Trophoblast cell (in vitro differentiated cells and primary cell): ENCODE data around the gene ABCB9.

ENCODE experiments used
- DNase-seq, 2 donors: peaks; one replicate each; pipeline ENCODE4 v3.0.0-alpha.2; 2016
- H2AFZ ChIP-seq: 2 replicates; pipeline ENCODE4 v1.6.1; 2013; ENCODE audit warnings: low read length, moderate library complexity, mild to moderate bottlenecking; ENCODE audit not compliant: insufficient read depth, poor library complexity
- H2AK5ac ChIP-seq: 2 replicates; pipeline ENCODE4 v1.6.1; 2013; ENCODE audit warnings: mild to moderate bottlenecking, low read length
- H2BK120ac ChIP-seq: 2 replicates; pipeline ENCODE4 v1.6.1; 2013; ENCODE audit warnings: low read length, mild to moderate bottlenecking, moderate library complexity; ENCODE audit not compliant: insufficient read depth, poor library complexity
- H2BK12ac ChIP-seq: 2 replicates; pipeline ENCODE4 v1.6.1; 2013; ENCODE audit warnings: mild to moderate bottlenecking, low read length, moderate library complexity
- H2BK5ac ChIP-seq: 2 replicates; pipeline ENCODE4 v1.6.1; 2013; ENCODE audit warnings: low read length, low read depth, moderate library complexity, mild to moderate bottlenecking; ENCODE audit not compliant: poor library complexity
- H3K14ac ChIP-seq: 2 replicates; pipeline ENCODE4 v1.6.1; 2013; ENCODE audit warnings: mild to moderate bottlenecking, low read length
- H3K18ac ChIP-seq: 2 replicates; pipeline ENCODE4 v1.6.1; 2013; ENCODE audit warnings: mild to moderate bottlenecking, low read length
- H3K23ac ChIP-seq: 2 replicates; pipeline ENCODE4 v1.6.1; 2013; ENCODE audit warnings: low read length
- H3K27ac ChIP-seq: 2 replicates; pipeline ENCODE4 v1.5.1; 2013; ENCODE audit warnings: low read depth, mild to moderate bottlenecking, inconsistent platforms, low read length, moderate library complexity
- H3K27me3 ChIP-seq: 2 replicates; pipeline ENCODE4 v1.6.1; 2013; ENCODE audit warnings: inconsistent platforms, mild to moderate bottlenecking, low read length, moderate library complexity; ENCODE audit not compliant: insufficient read depth
- H3K36me3 ChIP-seq, 2 experiments: 1 replicate in 1 of 2; 2 replicates in 1 of 2; pipeline ENCODE4 v1.6.1; 2013; ENCODE audit warnings: low read length in 2 of 2, mild to moderate bottlenecking in 2 of 2, moderate library complexity in 1 of 2; ENCODE audit not compliant: insufficient read depth in 2 of 2, control insufficient read depth in 1 of 2
- H3K4ac ChIP-seq: 2 replicates; pipeline ENCODE4 v1.6.1; 2013; ENCODE audit warnings: low read depth, mild to moderate bottlenecking, low read length, moderate library complexity
- H3K4me1 ChIP-seq, 2 experiments: 1 replicate in 1 of 2; 2 replicates in 1 of 2; pipeline ENCODE4 v1.6.1; 2013; ENCODE audit warnings: low read length in 2 of 2, mild to moderate bottlenecking in 2 of 2, moderate library complexity in 1 of 2; ENCODE audit not compliant: insufficient read depth in 2 of 2, control insufficient read depth in 1 of 2
- H3K4me2 ChIP-seq: 2 replicates; pipeline ENCODE4 v1.6.1; 2013; ENCODE audit warnings: inconsistent platforms, mild to moderate bottlenecking, low read length, moderate library complexity
- H3K4me3 ChIP-seq: 2 replicates; pipeline ENCODE4 v1.5.1; 2013; ENCODE audit warnings: mild to moderate bottlenecking, low read depth, low read length, inconsistent platforms
- H3K79me1 ChIP-seq: one replicate; pipeline ENCODE4 v1.6.1; 2013; ENCODE audit warnings: low read length
- H3K79me2 ChIP-seq: 2 replicates; pipeline ENCODE4 v1.6.1; 2013; ENCODE audit warnings: low read length, mild to moderate bottlenecking; ENCODE audit not compliant: control insufficient read depth, insufficient read depth, poor library complexity
- H3K9ac ChIP-seq: 2 replicates; pipeline ENCODE4 v1.6.1; 2013; ENCODE audit warnings: mild to moderate bottlenecking, low read length
- H3K9me3 ChIP-seq: 2 replicates; pipeline ENCODE4 v1.6.1; 2013; ENCODE audit warnings: low read depth, mild to moderate bottlenecking, control low read depth, inconsistent platforms, low read length; ENCODE audit not compliant: insufficient read depth
- H4K12ac ChIP-seq: 2 replicates; pipeline ENCODE4 v1.6.1; 2013; ENCODE audit warnings: low read depth, mild to moderate bottlenecking, low read length, moderate library complexity
- H4K8ac ChIP-seq: 2 replicates; pipeline ENCODE4 v1.6.1; 2013; ENCODE audit warnings: low read depth, mild to moderate bottlenecking, low read length, moderate library complexity
- H4K91ac ChIP-seq: one replicate; pipeline ENCODE4 v1.6.1; 2013; ENCODE audit warnings: low read depth, mild to moderate bottlenecking, low read length, moderate library complexity
- WGBS: extraction: QIAGEN DNeasy Blood & Tissue Kit; methylation state at CpG from one replicate; pipeline ENCODE4 v1.1.7; 2013; ENCODE audit warnings: missing lambda C conversion rate; ENCODE audit not compliant: insufficient read length, insufficient coverage; ENCODE audit errors: extremely low coverage; 5-methylcytosine and 5-hydroxymethylcytosine counted together

Gene ABCB9

GRCh38 chr12:123010681-123011080, 44.4 kb upstream of the ABCB9 start:
- H4K91ac ChIP-seq: no peak overlapping the region
- no peak overlapping the region for H3K4me2 ChIP-seq
- no peak overlapping the region for H3K4ac ChIP-seq
- no peak overlapping the region for H4K8ac ChIP-seq
- H3K23ac ChIP-seq: no peak overlapping the region
- H3K27me3 ChIP-seq: no peaks in the 10 kb centered on the region
- DNase-seq: no peak
- no peak overlapping the region for H4K12ac ChIP-seq
- no peak overlapping the region for H2AFZ ChIP-seq
- peaks cover 10 to 11% of the 10 kb centered on the region in 2 experiments for H3K4me1 ChIP-seq
- H3K9ac ChIP-seq: no peak overlapping the region
- H3K4me3 ChIP-seq: no peak overlapping the region
- H3K9me3 ChIP-seq: no peaks in the 10 kb centered on the region
- no peak overlapping the region for H3K18ac ChIP-seq
- H3K27ac ChIP-seq: no peak overlapping the region
- no CpG with 5 or more reads among the region's 4 CpGs for WGBS
- H3K79me2 ChIP-seq: no peaks in the 10 kb centered on the region
- no peaks in the 10 kb centered on the region for H3K79me1 ChIP-seq
- no peak overlapping the region for H2BK12ac ChIP-seq
- no peak overlapping the region for H2AK5ac ChIP-seq
- no peak overlapping the region for H2BK5ac ChIP-seq
- no peak overlapping the region for H3K14ac ChIP-seq
- H2BK120ac ChIP-seq: no peak overlapping the region
- no peaks in the 10 kb centered on the region for H3K36me3 ChIP-seq

- Histone ChIP-seq H3K36me3 (no peaks in the 10 kb centered on the region), H2BK120ac (no peak overlapping the region), H3K23ac (no peak overlapping the region), H3K79me2 (no peaks in the 10 kb centered on the region), H4K12ac (no peak overlapping the region), H3K4me2 (no peak overlapping the region), H3K9ac (no peak overlapping the region), H3K27ac (no peak overlapping the region), H2BK5ac (no peak overlapping the region), H2AFZ (no peak overlapping the region), H3K27me3 (no peaks in the 10 kb centered on the region), H3K14ac (no peak overlapping the region), H2BK12ac (no peak overlapping the region), H3K4ac (no peak overlapping the region), H3K4me3 (no peak overlapping the region), H3K9me3 (no peaks in the 10 kb centered on the region), H4K91ac (no peak overlapping the region), H3K4me1 (peaks cover 10 to 11% of the 10 kb centered on the region in 2 experiments), H2AK5ac (no peak overlapping the region), H4K8ac (no peak overlapping the region), H3K79me1 (no peaks in the 10 kb centered on the region), H3K18ac (no peak overlapping the region)
- WGBS: no CpG with 5 or more reads among the region's 1 CpG
- DNase-seq: no peak
Measured at GRCh38 chr12:123010110-123010509, 43.8 kb upstream of the ABCB9 start.

- Histone ChIP-seq H3K23ac (no peak overlapping the region), H3K36me3 (no peaks in the 10 kb centered on the region), H2BK5ac (no peak overlapping the region), H3K4ac (no peak overlapping the region), H3K4me1 (peaks cover 10 to 11% of the 10 kb centered on the region in 2 experiments), H3K4me3 (no peak overlapping the region), H2BK120ac (no peak overlapping the region), H2AFZ (no peak overlapping the region), H3K27me3 (no peaks in the 10 kb centered on the region), H2AK5ac (no peak overlapping the region), H4K91ac (no peak overlapping the region), H3K27ac (no peak overlapping the region), H3K4me2 (no peak overlapping the region), H3K9me3 (no peaks in the 10 kb centered on the region), H3K79me1 (no peaks in the 10 kb centered on the region), H3K79me2 (no peaks in the 10 kb centered on the region), H3K14ac (no peak overlapping the region), H3K9ac (no peak overlapping the region), H4K8ac (no peak overlapping the region), H3K18ac (no peak overlapping the region), H2BK12ac (no peak overlapping the region), H4K12ac (no peak overlapping the region)
- no CpG with 5 or more reads among the region's 12 CpGs for WGBS
- no peak for DNase-seq
Measured at GRCh38 chr12:123006977-123007376, 40.7 kb upstream of the ABCB9 start.

GRCh38 chr12:123005081-123005626, 38.9 kb upstream of the ABCB9 start:
- Histone ChIP-seq H3K27me3 (no peaks in the 10 kb centered on the region), H3K36me3 (peaks cover 0 to 4% of the 10 kb centered on the region in 2 experiments), H4K12ac (no peak overlapping the region), H3K4me3 (no peak overlapping the region), H3K79me2 (no peaks in the 10 kb centered on the region), H2BK120ac (no peak overlapping the region), H3K4me2 (no peak overlapping the region), H3K23ac (no peak overlapping the region), H2BK5ac (no peak overlapping the region), H4K8ac (no peak overlapping the region), H3K9me3 (no peaks in the 10 kb centered on the region), H2AFZ (no peak overlapping the region), H3K4ac (no peak overlapping the region), H2BK12ac (no peak overlapping the region), H3K4me1 (no peaks in the 10 kb centered on the region), H3K18ac (no peak overlapping the region), H2AK5ac (no peak overlapping the region), H4K91ac (no peak overlapping the region), H3K14ac (no peak overlapping the region), H3K27ac (no peak overlapping the region), H3K79me1 (no peaks in the 10 kb centered on the region), H3K9ac (no peak overlapping the region)
- no CpG with 5 or more reads among the region's 22 CpGs for WGBS
- DNase-seq: no peak
